ENCODE measurements around the gene LHFPL6.

Gene LHFPL6

DNA sequence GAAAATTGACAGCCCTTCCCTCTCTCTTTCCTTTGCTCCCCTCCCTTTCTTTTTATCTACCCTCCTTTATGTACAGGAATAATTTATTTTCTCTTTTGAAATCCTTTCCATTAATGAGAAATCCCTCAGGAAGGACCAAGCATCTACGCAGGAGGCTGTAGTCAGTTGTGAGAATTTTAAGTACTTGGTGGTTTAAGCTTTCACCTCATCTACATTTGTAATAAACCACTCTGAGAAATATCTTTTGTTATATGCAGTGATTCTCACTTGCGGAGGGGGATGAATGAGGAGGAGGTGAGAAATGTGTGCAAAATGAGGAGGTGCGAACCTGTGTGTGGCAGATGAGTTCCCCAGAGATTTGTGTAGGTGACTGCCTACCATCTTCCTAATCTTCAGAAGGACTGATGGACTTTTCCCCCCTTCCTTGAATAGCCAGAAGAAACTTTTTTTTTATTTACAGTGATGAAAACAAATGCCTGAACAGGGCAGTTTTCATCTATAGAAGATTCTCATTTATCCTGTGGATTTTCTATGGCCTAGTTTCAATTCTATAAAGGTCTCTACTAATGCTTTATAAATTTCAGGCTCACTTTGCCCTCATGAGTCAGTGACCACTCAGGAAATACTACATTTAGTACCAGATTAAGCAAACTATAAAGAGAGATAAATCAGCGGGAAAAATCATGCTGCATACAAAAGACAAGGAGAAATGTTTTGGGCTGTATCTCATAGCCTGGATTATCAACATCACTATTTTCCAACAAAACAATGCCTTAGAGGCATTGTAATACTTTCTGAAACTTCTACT, 118.3 kb downstream of the LHFPL6 start:
- peaks cover 5% of the 10 kb centered on the region for H3K27me3 ChIP-seq (ENCODE audit: control insufficient read depth, insufficient read depth, low read length)
- H3K27ac ChIP-seq (ENCODE audit: low read length), result no peak overlapping the region
- no peaks in the 10 kb centered on the region for H3K36me3 ChIP-seq (ENCODE audit: control insufficient read depth, low read depth, low read length)
- no peak overlapping the region for H3K9ac ChIP-seq (ENCODE audit: low read length)
- peaks cover 28% of the 10 kb centered on the region for H3K4me1 ChIP-seq (ENCODE audit: control insufficient read depth, low read depth, low read length)
- H3K4me3 ChIP-seq (ENCODE audit: low read length), result no peak overlapping the region
- no peaks in the 10 kb centered on the region for H3K9me3 ChIP-seq (ENCODE audit: control insufficient read depth, low read depth, low read length)

DNA sequence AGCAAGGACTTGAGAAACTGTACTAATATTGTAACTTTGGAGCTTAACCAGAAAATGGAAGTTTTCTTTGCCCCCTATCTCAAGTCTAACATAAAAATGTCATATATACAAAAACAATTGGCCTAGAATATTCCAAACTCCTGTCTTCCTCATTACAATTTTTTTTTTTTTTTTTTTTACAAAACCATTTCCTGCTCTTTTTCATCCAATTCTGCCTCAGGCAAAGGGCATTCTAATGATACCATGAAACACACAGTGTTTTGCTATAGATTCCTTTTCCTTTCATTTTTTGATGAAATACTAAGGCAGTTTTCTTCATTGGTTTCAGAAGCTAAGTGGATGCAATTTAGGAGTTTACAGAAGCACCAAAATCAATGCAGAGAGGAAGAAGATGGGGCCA, 119.7 kb downstream of the LHFPL6 start:
- H3K36me3 ChIP-seq (ENCODE audit: control insufficient read depth, low read depth, low read length), result no peaks in the 10 kb centered on the region
- H3K4me3 ChIP-seq (ENCODE audit: low read length), result no peak overlapping the region
- H3K9me3 ChIP-seq (ENCODE audit: control insufficient read depth, low read depth, low read length), result no peaks in the 10 kb centered on the region
- H3K4me1 ChIP-seq (ENCODE audit: control insufficient read depth, low read depth, low read length), result peaks cover 23% of the 10 kb centered on the region
- no peak overlapping the region for H3K27ac ChIP-seq (ENCODE audit: low read length)
- no peak overlapping the region for H3K9ac ChIP-seq (ENCODE audit: low read length)
- H3K27me3 ChIP-seq (ENCODE audit: control insufficient read depth, insufficient read depth, low read length), result no peaks in the 10 kb centered on the region

DNA sequence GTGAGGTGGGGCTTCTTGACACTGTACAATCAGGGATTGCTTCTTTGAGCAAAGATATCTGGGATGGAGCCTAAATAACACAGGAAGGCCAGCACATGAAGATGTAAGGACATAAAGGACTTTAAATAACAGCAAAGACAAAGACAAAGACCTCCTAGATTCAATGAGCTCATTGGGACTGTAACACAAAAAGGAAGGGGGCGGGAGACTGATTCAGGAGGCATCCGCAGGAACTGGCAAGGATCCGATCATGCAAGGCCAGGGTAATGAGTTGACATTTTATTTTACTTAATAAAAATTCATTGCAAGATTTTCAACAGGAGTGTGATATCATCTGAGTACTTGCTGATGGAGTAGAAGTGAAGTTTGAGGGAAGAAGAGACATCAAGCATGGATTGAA, 121.5 kb downstream of the LHFPL6 start:
- Histone ChIP-seq H3K4me1 (ENCODE audit: control insufficient read depth, low read depth, low read length) (peaks cover 23% of the 10 kb centered on the region), H3K36me3 (ENCODE audit: control insufficient read depth, low read depth, low read length) (no peaks in the 10 kb centered on the region), H3K9me3 (ENCODE audit: control insufficient read depth, low read depth, low read length) (no peaks in the 10 kb centered on the region), H3K4me3 (ENCODE audit: low read length) (no peak overlapping the region), H3K27ac (ENCODE audit: low read length) (no peak overlapping the region), H3K27me3 (ENCODE audit: control insufficient read depth, insufficient read depth, low read length) (no peaks in the 10 kb centered on the region), H3K9ac (ENCODE audit: low read length) (no peak overlapping the region)

DNA sequence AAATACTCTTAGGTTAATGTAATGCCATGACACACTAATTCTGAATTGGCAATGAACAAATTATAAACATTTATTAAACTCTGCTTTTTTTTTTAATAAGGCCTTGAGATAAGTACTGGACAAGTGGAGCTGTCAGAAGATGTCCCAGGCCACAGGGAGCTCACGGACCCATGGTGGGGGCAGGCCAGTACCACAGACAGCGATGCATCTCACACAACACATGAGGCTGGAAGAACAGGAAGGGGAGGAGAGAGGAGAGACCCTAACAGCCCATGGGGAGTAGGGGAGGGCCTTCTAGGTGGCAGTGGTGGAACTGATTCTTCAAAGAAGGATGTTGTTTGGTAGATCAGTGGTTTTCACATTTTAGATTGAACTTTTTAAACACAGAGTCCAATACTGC, 128.4 kb downstream of the LHFPL6 start:
- Histone ChIP-seq H3K27me3 (ENCODE audit: control insufficient read depth, insufficient read depth, low read length) (no peaks in the 10 kb centered on the region), H3K4me1 (ENCODE audit: control insufficient read depth, low read depth, low read length) (no peaks in the 10 kb centered on the region), H3K27ac (ENCODE audit: low read length) (no peak overlapping the region), H3K36me3 (ENCODE audit: control insufficient read depth, low read depth, low read length) (no peaks in the 10 kb centered on the region), H3K9me3 (ENCODE audit: control insufficient read depth, low read depth, low read length) (no peaks in the 10 kb centered on the region), H3K9ac (ENCODE audit: low read length) (no peak overlapping the region), H3K4me3 (ENCODE audit: low read length) (no peak overlapping the region)

DNA sequence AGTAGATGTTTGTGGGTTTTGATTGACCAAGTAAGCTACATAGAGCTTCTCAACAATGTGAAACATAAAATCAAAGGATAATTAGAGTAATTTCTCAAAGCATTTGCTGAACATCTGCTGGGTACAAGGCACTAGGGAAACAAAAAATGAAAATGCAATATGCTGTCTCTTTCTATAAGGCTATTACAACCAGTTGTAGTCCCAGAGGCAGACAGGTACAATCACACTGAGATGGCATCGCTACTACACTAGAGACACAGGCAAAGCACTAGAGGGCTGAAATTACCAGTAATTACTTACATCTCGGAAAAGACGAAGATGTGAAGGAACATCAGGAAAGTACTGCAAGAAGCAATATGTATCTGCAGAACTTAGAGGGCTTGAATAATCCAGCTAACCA, 133.3 kb downstream of the LHFPL6 start:
- Histone ChIP-seq H3K9me3 (ENCODE audit: control insufficient read depth, low read depth, low read length) (no peaks in the 10 kb centered on the region), H3K27me3 (ENCODE audit: control insufficient read depth, insufficient read depth, low read length) (no peaks in the 10 kb centered on the region), H3K27ac (ENCODE audit: low read length) (no peak overlapping the region), H3K9ac (ENCODE audit: low read length) (no peak overlapping the region), H3K36me3 (ENCODE audit: control insufficient read depth, low read depth, low read length) (no peaks in the 10 kb centered on the region), H3K4me3 (ENCODE audit: low read length) (no peak overlapping the region), H3K4me1 (ENCODE audit: control insufficient read depth, low read depth, low read length) (no peaks in the 10 kb centered on the region)

DNA sequence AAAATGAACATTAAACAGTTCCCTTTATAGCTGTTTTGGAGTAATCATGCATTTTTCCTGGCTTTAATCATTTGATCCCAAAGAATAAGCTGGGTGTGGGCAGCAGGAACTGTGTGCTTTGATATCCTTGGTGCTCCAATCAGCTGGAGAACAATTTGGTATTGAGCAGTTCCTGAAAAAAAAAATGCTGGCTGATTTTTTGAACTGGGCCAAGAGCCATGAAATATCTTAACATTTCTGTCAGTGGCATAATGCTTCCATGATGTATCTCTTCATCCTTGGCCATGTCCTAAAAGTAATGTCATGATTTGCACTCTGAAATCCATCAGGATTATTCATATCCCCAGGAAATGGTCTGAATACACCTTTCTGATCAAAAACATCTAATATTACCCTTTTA, 134.7 kb downstream of the LHFPL6 start:
- H3K27me3 ChIP-seq (ENCODE audit: control insufficient read depth, insufficient read depth, low read length), result no peaks in the 10 kb centered on the region
- no peaks in the 10 kb centered on the region for H3K9me3 ChIP-seq (ENCODE audit: control insufficient read depth, low read depth, low read length)
- no peak overlapping the region for H3K4me3 ChIP-seq (ENCODE audit: low read length)
- H3K9ac ChIP-seq (ENCODE audit: low read length), result no peak overlapping the region
- H3K27ac ChIP-seq (ENCODE audit: low read length), result no peak overlapping the region
- no peaks in the 10 kb centered on the region for H3K36me3 ChIP-seq (ENCODE audit: control insufficient read depth, low read depth, low read length)
- H3K4me1 ChIP-seq (ENCODE audit: control insufficient read depth, low read depth, low read length), result no peaks in the 10 kb centered on the region

DNA sequence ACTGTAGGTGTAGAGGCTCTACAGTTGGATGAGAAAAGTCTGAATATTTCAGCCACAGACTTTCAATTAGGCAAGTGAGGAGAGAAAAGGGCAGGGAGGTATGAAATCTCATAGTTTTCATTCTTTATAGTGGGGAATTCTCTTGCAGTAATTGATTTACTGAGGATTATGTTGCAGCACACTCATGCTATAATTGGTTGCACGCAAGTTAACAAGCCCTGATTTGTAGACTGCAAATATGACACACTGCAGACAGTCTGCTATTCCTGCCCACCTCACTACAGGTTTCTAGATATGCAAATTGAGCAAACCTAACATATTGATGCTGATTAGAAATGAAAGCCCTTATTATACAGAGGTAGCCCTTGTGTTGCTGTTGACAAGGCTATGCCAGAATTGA, 139.4 kb downstream of the LHFPL6 start:
- no peak overlapping the region for H3K9ac ChIP-seq (ENCODE audit: low read length)
- no peaks in the 10 kb centered on the region for H3K36me3 ChIP-seq (ENCODE audit: control insufficient read depth, low read depth, low read length)
- H3K4me3 ChIP-seq (ENCODE audit: low read length), result no peak overlapping the region
- no peaks in the 10 kb centered on the region for H3K27me3 ChIP-seq (ENCODE audit: control insufficient read depth, insufficient read depth, low read length)
- H3K9me3 ChIP-seq (ENCODE audit: control insufficient read depth, low read depth, low read length), result no peaks in the 10 kb centered on the region
- no peak overlapping the region for H3K27ac ChIP-seq (ENCODE audit: low read length)
- H3K4me1 ChIP-seq (ENCODE audit: control insufficient read depth, low read depth, low read length), result no peaks in the 10 kb centered on the region

DNA sequence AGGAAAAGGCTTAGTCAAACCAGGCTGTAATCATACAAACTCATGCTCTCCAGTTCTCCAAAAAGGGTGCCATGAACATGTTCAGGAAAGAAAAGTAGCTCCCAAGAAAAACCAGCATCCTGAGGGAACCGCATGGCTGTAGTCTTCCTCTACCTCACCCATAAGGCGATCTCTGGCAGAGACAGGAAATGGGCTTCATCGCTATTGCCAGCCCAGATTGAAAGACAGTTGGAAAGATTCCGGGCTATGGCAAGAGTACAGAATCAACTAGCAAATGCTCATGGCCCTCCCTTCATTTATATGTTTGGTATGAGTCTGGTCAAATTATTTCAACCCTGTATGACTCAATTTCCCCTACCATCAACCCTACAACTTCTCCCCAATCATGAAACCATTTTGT, 140.1 kb downstream of the LHFPL6 start:
- Histone ChIP-seq H3K36me3 (ENCODE audit: control insufficient read depth, low read depth, low read length) (no peaks in the 10 kb centered on the region), H3K27ac (ENCODE audit: low read length) (no peak overlapping the region), H3K9me3 (ENCODE audit: control insufficient read depth, low read depth, low read length) (no peaks in the 10 kb centered on the region), H3K4me3 (ENCODE audit: low read length) (no peak overlapping the region), H3K27me3 (ENCODE audit: control insufficient read depth, insufficient read depth, low read length) (no peaks in the 10 kb centered on the region), H3K9ac (ENCODE audit: low read length) (no peak overlapping the region), H3K4me1 (ENCODE audit: control insufficient read depth, low read depth, low read length) (no peaks in the 10 kb centered on the region)

DNA sequence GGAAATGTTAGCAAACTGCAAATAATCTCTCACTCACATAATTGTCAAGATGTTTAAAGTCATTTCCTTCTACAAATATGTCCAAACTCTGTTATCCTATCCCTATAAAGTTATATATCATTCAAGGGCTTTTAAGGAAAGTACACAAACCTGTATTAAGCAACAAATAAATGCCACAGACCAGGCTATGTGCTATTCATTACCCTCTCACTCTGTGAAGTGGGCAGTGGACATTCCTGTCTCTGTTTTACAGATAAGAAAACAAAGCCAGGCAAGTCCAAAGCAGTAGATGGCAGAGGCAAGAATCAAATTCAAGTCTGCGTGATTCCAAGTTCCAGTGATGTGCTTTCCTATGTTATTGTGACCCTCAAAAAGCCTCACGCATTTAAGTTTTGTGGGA, 140.6 kb downstream of the LHFPL6 start:
- Histone ChIP-seq H3K27ac (ENCODE audit: low read length) (no peak overlapping the region), H3K9me3 (ENCODE audit: control insufficient read depth, low read depth, low read length) (no peaks in the 10 kb centered on the region), H3K4me3 (ENCODE audit: low read length) (no peak overlapping the region), H3K4me1 (ENCODE audit: control insufficient read depth, low read depth, low read length) (no peaks in the 10 kb centered on the region), H3K9ac (ENCODE audit: low read length) (no peak overlapping the region), H3K27me3 (ENCODE audit: control insufficient read depth, insufficient read depth, low read length) (no peaks in the 10 kb centered on the region), H3K36me3 (ENCODE audit: control insufficient read depth, low read depth, low read length) (no peaks in the 10 kb centered on the region)

DNA sequence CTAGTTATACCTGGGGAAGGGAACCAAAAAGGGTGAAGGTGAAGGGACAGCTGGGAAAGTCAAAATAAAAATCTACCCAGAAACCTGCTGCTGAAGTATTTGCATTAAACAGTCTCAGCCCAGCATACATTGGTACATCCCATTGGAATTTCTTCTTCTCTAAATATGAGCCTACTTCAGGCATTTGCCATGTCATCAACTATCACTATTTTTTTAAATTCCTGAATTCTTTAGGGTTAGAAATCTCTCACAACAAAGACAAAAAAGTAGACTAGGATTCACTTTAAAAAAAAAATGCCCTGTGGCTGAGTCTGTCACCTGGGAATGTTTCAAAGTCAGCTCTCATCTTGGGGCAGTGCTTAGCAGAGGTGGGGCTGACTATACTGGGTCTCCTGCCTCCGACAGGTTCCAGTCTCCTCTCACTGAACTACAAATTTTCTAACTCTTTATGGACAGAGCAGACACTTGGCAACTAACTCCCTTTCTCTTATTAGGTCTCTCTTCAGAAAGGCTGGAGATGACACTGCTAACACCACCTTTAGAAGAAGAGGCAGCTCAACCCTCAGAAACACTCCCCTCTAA, 141.2 kb downstream of the LHFPL6 start:
- Histone ChIP-seq H3K27ac (ENCODE audit: low read length) (no peak overlapping the region), H3K9me3 (ENCODE audit: control insufficient read depth, low read depth, low read length) (no peaks in the 10 kb centered on the region), H3K9ac (ENCODE audit: low read length) (no peak overlapping the region), H3K4me3 (ENCODE audit: low read length) (no peak overlapping the region), H3K27me3 (ENCODE audit: control insufficient read depth, insufficient read depth, low read length) (no peaks in the 10 kb centered on the region), H3K36me3 (ENCODE audit: control insufficient read depth, low read depth, low read length) (no peaks in the 10 kb centered on the region), H3K4me1 (ENCODE audit: control insufficient read depth, low read depth, low read length) (no peaks in the 10 kb centered on the region)

DNA sequence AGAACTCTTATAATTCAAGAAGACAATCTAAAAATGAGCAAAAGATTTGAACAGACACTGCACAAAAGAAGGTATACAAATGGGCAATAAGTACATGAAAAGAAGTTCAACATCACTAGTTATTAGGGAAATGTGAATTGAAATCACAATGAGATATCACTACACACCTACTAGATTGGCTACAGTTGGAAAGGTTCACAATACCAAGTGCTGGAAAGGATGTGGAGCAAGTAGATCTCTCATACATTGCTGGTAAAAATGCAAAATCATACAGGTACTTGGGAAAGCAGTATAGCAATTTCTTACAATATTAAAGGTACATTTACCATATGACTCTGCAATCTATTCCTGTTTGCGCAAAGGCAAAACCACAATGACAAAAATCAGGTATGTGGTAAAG, 145.7 kb downstream of the LHFPL6 start:
- no peak overlapping the region for H3K27ac ChIP-seq (ENCODE audit: low read length)
- H3K4me1 ChIP-seq (ENCODE audit: control insufficient read depth, low read depth, low read length), result no peaks in the 10 kb centered on the region
- H3K4me3 ChIP-seq (ENCODE audit: low read length), result no peak overlapping the region
- H3K36me3 ChIP-seq (ENCODE audit: control insufficient read depth, low read depth, low read length), result no peaks in the 10 kb centered on the region
- no peak overlapping the region for H3K9ac ChIP-seq (ENCODE audit: low read length)
- no peaks in the 10 kb centered on the region for H3K9me3 ChIP-seq (ENCODE audit: control insufficient read depth, low read depth, low read length)
- no peaks in the 10 kb centered on the region for H3K27me3 ChIP-seq (ENCODE audit: control insufficient read depth, insufficient read depth, low read length)

DNA sequence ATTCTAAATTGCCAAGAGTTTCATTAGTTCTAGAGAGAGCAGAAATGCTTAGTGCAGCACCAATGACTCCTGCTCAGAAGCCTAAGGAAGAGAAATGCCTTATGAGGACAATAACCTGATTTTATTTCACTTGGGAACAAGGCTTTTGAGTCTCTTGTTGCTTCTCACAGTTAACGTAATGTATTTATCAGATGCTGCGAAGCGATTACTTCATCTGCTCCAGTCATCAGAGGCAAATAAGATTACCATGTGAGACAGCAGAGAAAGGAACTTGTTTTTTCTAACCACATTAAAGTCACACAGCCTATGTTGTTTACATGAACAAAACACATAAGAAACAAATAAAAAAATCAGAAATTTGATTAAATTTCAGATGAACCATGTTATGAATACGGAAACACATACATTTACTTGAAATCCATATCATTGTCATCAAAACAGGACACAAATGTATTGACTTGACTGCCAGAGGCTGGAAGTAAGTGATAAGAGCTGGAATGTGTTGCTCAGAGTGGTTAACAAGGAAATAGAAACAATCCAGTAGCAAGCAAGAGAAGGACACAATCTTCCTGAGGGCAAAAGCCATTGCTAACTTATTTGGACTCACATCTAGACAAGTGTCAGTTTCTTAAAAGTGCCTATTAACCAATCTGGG, 147.3 kb downstream of the LHFPL6 start:
- Histone ChIP-seq H3K9me3 (ENCODE audit: control insufficient read depth, low read depth, low read length) (no peaks in the 10 kb centered on the region), H3K27ac (ENCODE audit: low read length) (no peak overlapping the region), H3K27me3 (ENCODE audit: control insufficient read depth, insufficient read depth, low read length) (no peaks in the 10 kb centered on the region), H3K36me3 (ENCODE audit: control insufficient read depth, low read depth, low read length) (no peaks in the 10 kb centered on the region), H3K9ac (ENCODE audit: low read length) (no peak overlapping the region), H3K4me1 (ENCODE audit: control insufficient read depth, low read depth, low read length) (no peaks in the 10 kb centered on the region), H3K4me3 (ENCODE audit: low read length) (no peak overlapping the region)

Data from iPS-18a (cell line).